ENCODE data around the gene TFEB.

TFEB gene

GRCh38 chr6:41720783-41721182, 14.6 kb downstream of the TFEB start:
- TF ChIP-seq CTCF (IDR thresholded peaks at IDR 0.05): no peak

GRCh38 chr6:41720262-41720620, 15.2 kb downstream of the TFEB start:
- no peak for TF ChIP-seq CTCF (IDR thresholded peaks at IDR 0.05)

- no peak for TF ChIP-seq CTCF (IDR thresholded peaks at IDR 0.05)
These were observed 15.8 kb downstream of the TFEB start for GRCh38 chr6:41719436-41720261.

DNA sequence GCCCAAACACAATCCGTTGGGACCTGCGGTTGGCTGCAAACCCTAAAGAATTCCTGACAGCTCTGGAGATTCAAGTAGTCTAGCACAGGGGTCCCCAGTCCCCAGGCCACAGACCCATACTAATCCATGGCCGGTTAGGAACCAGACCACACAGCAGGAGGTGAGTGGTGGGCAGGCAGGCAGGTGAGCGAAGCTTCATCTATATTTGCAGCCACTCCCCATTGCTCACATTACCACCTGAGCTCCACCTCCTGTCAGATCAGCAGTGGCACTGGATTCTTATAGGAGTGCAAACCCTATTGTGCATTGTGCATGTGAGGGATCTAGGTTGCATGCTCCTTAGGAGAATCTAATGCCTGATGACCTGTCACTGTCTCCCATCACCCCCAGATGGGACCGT, 16.6 kb downstream of the TFEB start:
- no peak for TF ChIP-seq CTCF (IDR thresholded peaks at IDR 0.05)

DNA sequence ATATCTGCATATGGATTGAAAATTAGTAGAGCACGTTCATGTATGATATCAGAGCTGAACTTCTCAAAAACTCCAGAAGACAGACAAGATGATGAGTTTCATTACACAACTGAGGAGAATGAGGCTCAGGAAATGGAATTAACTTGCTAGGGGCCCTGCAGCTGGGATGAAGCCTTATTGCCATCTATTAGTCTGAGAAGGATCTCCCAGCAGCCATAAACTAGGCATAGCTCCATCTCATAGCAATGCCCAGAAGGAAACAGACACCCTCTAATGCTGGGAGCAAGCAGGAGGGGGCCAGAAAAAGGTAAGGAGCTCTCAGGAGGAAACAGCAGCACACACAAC, 18.0 kb downstream of the TFEB start:
- no peak for TF ChIP-seq CTCF (IDR thresholded peaks at IDR 0.05)

GRCh38 chr6:41716516-41717391, 18.7 kb downstream of the TFEB start:
- TF ChIP-seq CTCF (IDR thresholded peaks at IDR 0.05): no peak

DNA sequence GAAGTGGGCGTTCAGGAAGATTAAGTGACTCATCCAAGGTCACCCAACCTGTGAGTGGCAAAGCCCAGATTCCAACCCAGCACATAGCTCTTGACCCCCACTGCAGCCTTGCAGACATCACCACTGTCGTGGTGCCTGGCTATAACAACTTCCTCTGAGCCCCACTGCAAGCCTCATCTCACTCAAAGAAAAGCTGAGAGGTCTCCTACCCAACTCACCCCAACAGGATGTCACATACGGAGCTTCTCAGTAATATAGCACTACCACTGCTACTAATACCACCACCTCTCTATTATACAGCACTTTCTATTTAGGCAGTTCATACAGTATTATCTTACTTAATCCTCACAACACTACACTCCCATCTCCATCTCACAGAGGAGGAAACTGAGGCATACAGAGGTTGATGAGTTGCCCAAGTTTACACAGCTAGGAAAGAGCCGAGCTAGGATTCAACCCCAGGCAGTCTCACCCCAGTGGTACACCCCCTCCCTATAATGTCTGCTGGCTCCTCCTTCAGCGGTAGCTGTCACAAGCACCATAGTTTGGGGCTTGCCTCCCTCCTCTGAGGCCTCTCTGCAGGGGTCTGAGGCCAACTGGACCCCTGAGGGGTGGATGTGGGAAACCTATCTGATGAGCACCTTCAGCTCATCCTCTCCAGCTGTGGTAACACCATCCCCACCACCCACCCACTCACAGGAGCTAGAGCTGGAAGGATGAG, 19.5 kb downstream of the TFEB start:
- TF ChIP-seq CTCF (IDR thresholded peaks at IDR 0.05): no peak

Measured in LNCAP (cell line).